ENCODE measurements around the gene PTPRK. TPM values are rescaled to one million over a fixed set of nuclear protein-coding genes. Genes with fewer than 3 reads are reported as not detected.

The PTPRK gene
- total and polyA plus RNA-seq, 2 of the 8 experiments (the other 6 are each of a cell fraction or from before 2014, with no cell fraction given), result 11.4 to 47.3 TPM

- H3K14ac ChIP-seq (ENCODE audit: insufficient read length), result no peak overlapping the region
- TF ChIP-seq TEAD4 (IDR thresholded peaks at IDR 0.05; ENCODE audit: low read depth, low read length) (no peak), POLR2A (IDR thresholded peaks at IDR 0.05; ENCODE audit: control extremely low read depth in 1 of 2, low read depth in 2 of 2, low read length in 2 of 2) (no peak), POU5F1 (IDR thresholded peaks at IDR 0.05; ENCODE audit: low read depth, low read length) (no peak), ZNF274 (IDR thresholded peaks at IDR 0.05; ENCODE audit: borderline replicate concordance, extremely low read depth, low read length) (no peak), CHD1 (IDR thresholded peaks at IDR 0.05; ENCODE audit: low read depth, low read length) (no peak), SIX5 (IDR thresholded peaks at IDR 0.05; ENCODE audit: low read depth, low read length) (no peak), SIN3A (conservative IDR thresholded peaks at IDR 0.05 in 1 of 2, IDR thresholded peaks at IDR 0.05 in 1 of 2; ENCODE audit: low read depth in 1 of 2, low read length in 2 of 2) (no peak), KDM4A (IDR thresholded peaks at IDR 0.05; ENCODE audit: low read depth, low read length, severe bottlenecking) (no peak), TCF12 (IDR thresholded peaks at IDR 0.05; ENCODE audit: low read depth, low read length) (no peak)
- H3K4me1 ChIP-seq (replicated peaks in 1 of 4; ENCODE audit: control insufficient read depth in 3 of 4, insufficient read depth in 4 of 4, low read length in 3 of 4), result no peaks in the 10 kb centered on the region
- H2BK20ac ChIP-seq (ENCODE audit: low read length), result no peak overlapping the region
- FAIRE-seq (no peak), DNase-seq (ENCODE audit: low read depth in 1 of 2, low spot score in 2 of 2) (no peak)
- no peak overlapping the region for H2AFZ ChIP-seq (ENCODE audit: low read length)
- no peak overlapping the region for H3K18ac ChIP-seq (ENCODE audit: extremely low read depth, low read length)
- no peak overlapping the region for H3K23ac ChIP-seq (ENCODE audit: insufficient read length)
- H3K9ac ChIP-seq (replicated peaks in 1 of 4; ENCODE audit: extremely low read depth in 1 of 4, low read depth in 3 of 4, low read length in 3 of 4), result no peak overlapping the region
- no peak overlapping the region for H4K8ac ChIP-seq (ENCODE audit: extremely low read depth, insufficient read depth, low read length)
- no peaks in the 10 kb centered on the region for H3K79me2 ChIP-seq (ENCODE audit: control insufficient read depth in 1 of 2, insufficient read depth in 2 of 2, low read length in 2 of 2)
- no peaks in the 10 kb centered on the region; a peak in 1 of 8 replicates for H3K36me3 ChIP-seq (ENCODE audit: control insufficient read depth in 2 of 4, insufficient read depth in 4 of 4, low read length in 3 of 4)
- no peak overlapping the region for H4K5ac ChIP-seq (ENCODE audit: insufficient read length, low read depth, low read length)
- H3K56ac ChIP-seq (replicated peaks; ENCODE audit: insufficient read length, low read depth, low read length), result no peak overlapping the region
- H3K27ac ChIP-seq (ENCODE audit: low read depth, low read length), result no peak overlapping the region
- no peak overlapping the region for H2AK5ac ChIP-seq (ENCODE audit: low read depth, low read length)
- no peak overlapping the region for H3K4me2 ChIP-seq (ENCODE audit: insufficient read depth in 1 of 2, low read depth in 2 of 2, low read length in 2 of 2)
- H3K4me3 ChIP-seq (ENCODE audit: extremely low read depth in 1 of 4, insufficient read depth in 2 of 4, low read depth in 3 of 4, low read length in 4 of 4), result no peak overlapping the region
- no peak overlapping the region for H2BK12ac ChIP-seq (ENCODE audit: low read depth, low read length)
- no peak overlapping the region for H4K91ac ChIP-seq (replicated peaks; ENCODE audit: insufficient read length, low read length)
- no peaks in the 10 kb centered on the region for H3K23me2 ChIP-seq (ENCODE audit: low read depth, low read length)
- H2BK120ac ChIP-seq (replicated peaks; ENCODE audit: low read depth, low read length), result no peak overlapping the region
- H3K4ac ChIP-seq (replicated peaks; ENCODE audit: insufficient read length, low read depth, low read length), result no peak overlapping the region
- no peaks in the 10 kb centered on the region for H3K9me3 ChIP-seq (ENCODE audit: insufficient read depth in 2 of 2, low read depth in 1 of 2, low read length in 1 of 2)
- H4K20me1 ChIP-seq (replicated peaks in 1 of 2; ENCODE audit: control insufficient read depth in 1 of 2, insufficient read depth in 2 of 2, low read length in 2 of 2), result peaks cover 0 to 1% of the 10 kb centered on the region in 2 experiments
- POLR2A ChIA-PET (ENCODE audit: partially characterized antibody), result no interaction called here
- CTCF ChIA-PET (ENCODE audit: partially characterized antibody), result no interaction called here
- 78% methylated on average over 1 of the region's 1 CpG; no CpG with 5 or more reads in 1 of the 2 experiments for WGBS, 2 experiments (ENCODE audit: extremely low coverage in 1 of 2, insufficient coverage in 1 of 2, insufficient read length in 1 of 2, insufficient replicate concordance in 2 of 2, low coverage in 1 of 2, low lambda C conversion rate in 2 of 2, missing lambda C conversion rate in 1 of 2)
- H3K79me1 ChIP-seq (ENCODE audit: low read depth, low read length), result no peaks in the 10 kb centered on the region
- no peak overlapping the region for H2BK15ac ChIP-seq (ENCODE audit: low read length)
- H3K27me3 ChIP-seq (replicated peaks in 1 of 4; ENCODE audit: control insufficient read depth in 3 of 4, extremely low read depth in 1 of 4, insufficient read depth in 3 of 4, low read length in 3 of 4), result peaks cover 0 to 1% (median 0%) of the 10 kb centered on the region in 4 experiments; a peak in 1 of 7 replicates
- H2BK5ac ChIP-seq (ENCODE audit: low read depth, low read length), result no peak overlapping the region
Measured at GRCh38 chr6:128076843-128077242, 443.6 kb downstream of the PTPRK start.
